Naive thymus-derived CD4-positive, alpha-beta T cell (primary cell): ENCODE data around the gene AREG. TPM values are rescaled to one million over a fixed set of nuclear protein-coding genes. Genes with fewer than 3 reads are reported as not detected.

Source experiments
- ATAC-seq: fragments of 150-1000 bp; cut with Tn5 transposase; 2 replicates; pipeline ENCODE4 v1.10.0; 2021; ENCODE audit warnings: mild to moderate bottlenecking, moderate library complexity
- CTCF ChIA-PET: fragments of 350-600 bp; sonication (Branson Sonifier 250); formaldehyde crosslinking; loops from one replicate; lab custom pipeline; 2021; ENCODE audit warnings: antibody characterized with exemption; lab: Charles Lee
- POLR2A ChIA-PET: fragments of 350-600 bp; sonication (Branson Sonifier 250); formaldehyde crosslinking; loops from one replicate; lab custom pipeline; 2021; ENCODE audit warnings: antibody characterized with exemption, inconsistent platforms; lab: Charles Lee
- DNase-seq, 9 donors: peaks; one replicate each; pipeline versions ENCODE4 v3.0.0 to v3.0.0-alpha.2; 2020 to 2022; ENCODE audit warnings: mixed read lengths in 1 of 9
- H3K27ac ChIP-seq: one replicate; pipeline ENCODE4 v1.7.0; 2013; ENCODE audit warnings: mild to moderate bottlenecking, low read depth, low read length, moderate library complexity
- H3K27me3 ChIP-seq, 2 donors: one replicate each; pipeline ENCODE4 v1.7.0; 2013; ENCODE audit warnings: low read length in 2 of 2, mild to moderate bottlenecking in 2 of 2, moderate library complexity in 2 of 2; ENCODE audit not compliant: control insufficient read depth in 2 of 2, insufficient read depth in 2 of 2
- H3K36me3 ChIP-seq, 3 experiments: 1 replicate in 2 of 3; 2 replicates in 1 of 3; pipeline ENCODE4 v1.7.0; 2013; ENCODE audit warnings: low read length in 3 of 3, mild to moderate bottlenecking in 3 of 3, moderate library complexity in 1 of 3; ENCODE audit not compliant: insufficient read depth in 3 of 3, control insufficient read depth in 2 of 3
- H3K4me1 ChIP-seq, 2 donors: one replicate each; pipeline ENCODE4 v1.7.0; 2013; ENCODE audit warnings: low read length in 2 of 2, mild to moderate bottlenecking in 2 of 2, moderate library complexity in 1 of 2; ENCODE audit not compliant: control insufficient read depth in 2 of 2, insufficient read depth in 2 of 2
- H3K4me3 ChIP-seq: 2 replicates; pipeline ENCODE4 v1.7.0; 2013; ENCODE audit warnings: mild to moderate bottlenecking, low read length
- H3K9me3 ChIP-seq, 3 experiments: 1 replicate in 2 of 3; 2 replicates in 1 of 3; pipeline ENCODE4 v1.7.0; 2013; ENCODE audit warnings: low read length in 3 of 3; ENCODE audit not compliant: control insufficient read depth in 2 of 3
- H3K27ac Mint-ChIP-seq, 9 donors: one replicate each; pipeline ENCODE4 v1.8.0; 2020 to 2022; ENCODE audit warnings: mixed read lengths in 9 of 9, mild to moderate bottlenecking in 8 of 9, moderate library complexity in 5 of 9, inconsistent platforms in 2 of 9
- H3K27me3 Mint-ChIP-seq, 5 donors: one replicate each; pipeline ENCODE4 v1.8.0; 2021 to 2022; ENCODE audit warnings: mixed read lengths in 5 of 5, mild to moderate bottlenecking in 1 of 5
- H3K36me3 Mint-ChIP-seq, 5 donors: one replicate each; pipeline ENCODE4 v1.8.0; 2020 to 2022; ENCODE audit warnings: mixed read lengths in 5 of 5, mild to moderate bottlenecking in 3 of 5, inconsistent platforms in 1 of 5
- H3K4me1 Mint-ChIP-seq, 7 donors: one replicate each; pipeline ENCODE4 v1.8.0; 2020 to 2022; ENCODE audit warnings: mixed read lengths in 7 of 7, mild to moderate bottlenecking in 3 of 7, inconsistent platforms in 1 of 7
- H3K4me3 Mint-ChIP-seq, 10 donors: one replicate each; pipeline ENCODE4 v1.8.0; 2020 to 2022; ENCODE audit warnings: mild to moderate bottlenecking in 10 of 10, mixed read lengths in 10 of 10, moderate library complexity in 6 of 10, inconsistent platforms in 2 of 10
- H3K9me3 Mint-ChIP-seq, 11 donors: one replicate each; pipeline ENCODE4 v1.8.0; 2020 to 2022; ENCODE audit warnings: mixed read lengths in 11 of 11, mild to moderate bottlenecking in 4 of 11, inconsistent platforms in 1 of 11, moderate library complexity in 1 of 11
- intact Hi-C, 2 donors: fragments of 100-400 bp; cut with micrococcal nuclease; formaldehyde crosslinking; loops; one replicate each; pipeline ENCODE4 v1.15.1; 2023
- polyA plus RNA-seq, 2 donors: library from polyadenylated mRNA; unstranded; fragments of 300-500 nt; fragmentation: Illumina TruSeq; gene quantifications; one replicate each; pipeline ENCODE4 v1.2.3, GENCODE V29; 2021
- total RNA-seq, 6 experiments: library from RNA in 5 of 6; stranded (reverse) in 5 of 6; gene quantifications; 1 replicate in 5 of 6; 2 replicates in 1 of 6; pipeline ENCODE4 v1.2.3 and lab custom pipeline; 2021 to 2026

AREG gene
- total and polyA plus RNA-seq, 7 experiments from 2014 or later: 0.36 to 30.5 (median 3.6) TPM; not detected in 1

GRCh38 chr4:74479009-74479408 is 34.1 kb downstream of the AREG start:
- no peaks in the 10 kb centered on the region for H3K4me1 Mint-ChIP-seq
- H3K27me3 Mint-ChIP-seq: peaks cover 8 to 42% (median 22%) of the 10 kb centered on the region in 5 donors
- no peak overlapping the region for H3K27ac Mint-ChIP-seq
- no peaks in the 10 kb centered on the region for H3K9me3 ChIP-seq
- no peaks in the 10 kb centered on the region for H3K36me3 Mint-ChIP-seq
- POLR2A ChIA-PET: no interaction called here
- peaks cover 0 to 4% (median 0%) of the 10 kb centered on the region in 11 donors for H3K9me3 Mint-ChIP-seq
- ATAC-seq (no peak), DNase-seq (no peak)
- H3K27me3 ChIP-seq: no peaks in the 10 kb centered on the region
- no peak overlapping the region for H3K4me3 ChIP-seq
- no peak overlapping the region for H3K4me3 Mint-ChIP-seq
- CTCF ChIA-PET: no interaction called here
- no peaks in the 10 kb centered on the region for H3K36me3 ChIP-seq
- no peak overlapping the region for H3K27ac ChIP-seq
- no peaks in the 10 kb centered on the region for H3K4me1 ChIP-seq
- intact Hi-C loops: no loop called here

- H3K36me3 Mint-ChIP-seq: no peaks in the 10 kb centered on the region
Measured at GRCh38 chr4:74480267-74480666, 35.3 kb downstream of the AREG start.

GRCh38 chr4:74481891-74482609 is 37.1 kb downstream of the AREG start:
- Mint-ChIP-seq H3K4me1 (no peaks in the 10 kb centered on the region), H3K36me3 (no peaks in the 10 kb centered on the region), H3K27ac (no peak overlapping the region), H3K27me3 (peaks cover 2 to 24% (median 8%) of the 10 kb centered on the region in 5 donors), H3K4me3 (no peak overlapping the region), H3K9me3 (peaks cover 0 to 2% (median 0%) of the 10 kb centered on the region in 11 donors)
- H3K27me3 ChIP-seq: no peaks in the 10 kb centered on the region
- ChIA-PET POLR2A (no interaction called here), CTCF (no interaction called here)
- no peak for DNase-seq
- no peaks in the 10 kb centered on the region for H3K36me3 ChIP-seq
- H3K27ac ChIP-seq: no peak overlapping the region
- no peaks in the 10 kb centered on the region for H3K4me1 ChIP-seq
- no peaks in the 10 kb centered on the region for H3K9me3 ChIP-seq
- H3K4me3 ChIP-seq: no peak overlapping the region
- ATAC-seq: no peak
- intact Hi-C loops: no loop called here

More at GRCh38 chr4:74480267-74480666, 35.3 kb downstream of the AREG start:
- POLR2A ChIA-PET: no interaction called here
- no peak overlapping the region for H3K27ac ChIP-seq
- no peak for DNase-seq
- Mint-ChIP-seq H3K4me3 (no peak overlapping the region), H3K4me1 (no peaks in the 10 kb centered on the region), H3K27ac (no peak overlapping the region), H3K27me3 (peaks cover 2 to 33% (median 11%) of the 10 kb centered on the region in 5 donors), H3K9me3 (peaks cover 0 to 2% (median 0%) of the 10 kb centered on the region in 11 donors)
- H3K4me3 ChIP-seq: no peak overlapping the region
- CTCF ChIA-PET: no interaction called here
- H3K4me1 ChIP-seq: no peaks in the 10 kb centered on the region
- H3K36me3 ChIP-seq: no peaks in the 10 kb centered on the region
- intact Hi-C loops: no loop called here
- H3K27me3 ChIP-seq: no peaks in the 10 kb centered on the region
- H3K9me3 ChIP-seq: no peaks in the 10 kb centered on the region
- no peak for ATAC-seq

DNA sequence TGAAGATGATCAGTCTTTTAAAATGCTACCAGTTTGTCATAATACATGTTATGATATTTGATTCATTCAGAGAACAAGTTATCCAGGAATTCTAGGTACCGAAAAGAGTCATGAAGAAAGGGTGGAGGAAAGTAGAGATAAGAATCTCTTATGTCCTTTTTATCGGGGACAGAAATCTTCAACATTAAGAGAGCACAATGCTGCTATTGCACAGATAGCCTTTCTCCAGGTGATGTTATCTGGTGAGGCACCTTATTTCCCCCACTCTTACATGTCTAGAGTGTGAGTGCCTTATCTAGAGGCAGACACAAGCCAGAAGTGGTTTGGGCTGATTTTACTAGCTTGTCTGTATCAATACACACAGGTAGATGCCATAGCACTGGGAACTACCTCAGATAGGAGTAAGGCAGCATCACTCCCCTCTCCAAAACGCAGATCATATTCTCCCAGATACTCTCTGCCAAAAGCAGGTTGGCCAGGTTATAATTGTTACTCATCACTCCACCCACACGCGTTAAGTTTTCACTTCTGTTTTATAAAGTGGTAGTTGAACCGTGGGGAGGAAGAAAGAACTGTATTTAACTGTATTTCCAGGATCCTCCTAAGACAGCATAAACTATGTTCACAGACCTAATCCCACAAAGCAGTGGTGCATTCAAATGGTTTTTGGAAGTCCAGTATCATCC is 38.4 kb downstream of the AREG start:
- Mint-ChIP-seq H3K9me3 (peaks cover 0 to 2% (median 0%) of the 10 kb centered on the region in 11 donors), H3K27me3 (peaks cover 2 to 22% (median 8%) of the 10 kb centered on the region in 5 donors), H3K4me3 (no peak overlapping the region), H3K36me3 (no peaks in the 10 kb centered on the region), H3K4me1 (no peaks in the 10 kb centered on the region), H3K27ac (no peak overlapping the region)
- intact Hi-C loops: no loop called here
- ChIA-PET POLR2A (interaction anchor here (0.6 kb wide), 1 partner anchor 74 kb away, joined by 3 read pairs; no protein-coding TSS in a partner anchor), CTCF (interaction anchor here (0.6 kb wide), 1 partner anchor 106 kb away, joined by 7 read pairs; no protein-coding TSS in a partner anchor)
- Histone ChIP-seq H3K9me3 (no peaks in the 10 kb centered on the region), H3K4me3 (no peak overlapping the region), H3K27me3 (no peaks in the 10 kb centered on the region), H3K4me1 (no peaks in the 10 kb centered on the region), H3K36me3 (no peaks in the 10 kb centered on the region), H3K27ac (no peak overlapping the region)
- DNase-seq (no peak), ATAC-seq (no peak)

DNA sequence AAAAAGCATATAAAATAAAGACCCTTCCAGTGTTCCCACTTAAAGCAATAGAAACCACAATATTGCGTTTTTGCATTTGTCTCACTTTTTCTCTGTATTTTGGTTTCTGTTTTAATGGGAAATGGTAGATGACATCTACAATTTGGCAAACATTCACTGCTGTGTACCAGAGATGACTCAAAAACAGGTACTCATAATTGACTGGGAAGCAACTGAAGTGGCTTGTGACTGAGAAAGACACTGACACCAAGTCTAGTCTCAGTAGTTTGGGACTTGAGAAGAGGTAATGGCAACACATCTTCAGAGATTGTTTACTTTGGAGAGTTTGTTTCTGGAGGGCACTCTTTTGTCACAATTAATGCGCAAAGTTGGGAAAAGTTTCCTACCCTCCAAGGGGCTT is 42.0 kb downstream of the AREG start:
- ATAC-seq (no peak), DNase-seq (no peak)
- H3K4me1 ChIP-seq: no peaks in the 10 kb centered on the region
- H3K27me3 Mint-ChIP-seq: peaks cover 4 to 19% (median 5%) of the 10 kb centered on the region in 5 donors
- POLR2A ChIA-PET: no interaction called here
- H3K27me3 ChIP-seq: no peaks in the 10 kb centered on the region
- H3K9me3 Mint-ChIP-seq: no peaks in the 10 kb centered on the region
- H3K4me1 Mint-ChIP-seq: no peaks in the 10 kb centered on the region
- CTCF ChIA-PET: no interaction called here
- no peak overlapping the region for H3K4me3 ChIP-seq
- intact Hi-C loops: no loop called here
- H3K9me3 ChIP-seq: no peaks in the 10 kb centered on the region
- H3K27ac Mint-ChIP-seq: no peak overlapping the region
- H3K27ac ChIP-seq: no peak overlapping the region
- H3K4me3 Mint-ChIP-seq: no peak overlapping the region
- H3K36me3 Mint-ChIP-seq: no peaks in the 10 kb centered on the region
- no peaks in the 10 kb centered on the region for H3K36me3 ChIP-seq

DNA sequence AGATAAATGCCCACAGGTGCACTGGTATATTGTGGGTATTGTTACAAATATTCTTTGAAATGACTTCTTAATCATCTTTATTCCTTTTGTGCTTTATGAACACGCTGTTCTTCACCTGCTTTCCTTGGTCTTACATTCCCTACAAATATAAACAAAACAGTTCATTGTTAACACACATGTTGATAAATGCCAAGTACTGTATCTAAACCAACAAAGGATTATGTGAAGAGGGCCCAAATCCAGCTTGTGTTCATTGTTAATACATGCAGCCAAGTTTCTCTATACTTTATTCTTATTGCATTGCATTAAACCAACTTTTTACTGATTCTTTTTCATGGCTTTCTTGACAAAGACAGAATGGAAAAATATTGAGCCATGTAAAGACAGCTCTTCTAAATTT is 42.8 kb downstream of the AREG start:
- ATAC-seq: no peak

More for the DNA sequence above, 42.8 kb downstream of the AREG start:
- H3K27ac ChIP-seq: no peak overlapping the region
- Mint-ChIP-seq H3K4me1 (no peaks in the 10 kb centered on the region), H3K36me3 (peaks cover 0 to under 1% (median 0%) of the 10 kb centered on the region in 5 donors), H3K27me3 (peaks cover 4 to 15% (median 5%) of the 10 kb centered on the region in 5 donors), H3K9me3 (no peaks in the 10 kb centered on the region), H3K4me3 (no peak overlapping the region), H3K27ac (no peak overlapping the region)
- no peak for DNase-seq
- ChIA-PET CTCF (no interaction called here), POLR2A (no interaction called here)
- intact Hi-C loops: no loop called here
- no peaks in the 10 kb centered on the region for H3K36me3 ChIP-seq
- no peaks in the 10 kb centered on the region for H3K27me3 ChIP-seq
- no peaks in the 10 kb centered on the region for H3K9me3 ChIP-seq
- H3K4me1 ChIP-seq: no peaks in the 10 kb centered on the region
- H3K4me3 ChIP-seq: no peak overlapping the region
